ENCODE measurements around the gene LPP. TPM values are rescaled to one million over a fixed set of nuclear protein-coding genes. Genes with fewer than 3 reads are reported as not detected.

Gene LPP
- total RNA-seq, 1 donor from 2014 or later: 222 TPM

GRCh38 chr3:188671971-188672370, 518.0 kb downstream of the LPP start:
- peaks cover 13% of the 10 kb centered on the region for H3K36me3 Mint-ChIP-seq (ENCODE audit: low read depth, unreplicated experiment)
- Histone ChIP-seq H3K27ac (ENCODE audit: low read depth, low read length) (no peak overlapping the region), H3K4me1 (ENCODE audit: insufficient read depth, low read length) (peaks cover 6% of the 10 kb centered on the region), H3K27me3 (ENCODE audit: insufficient read depth, low read length) (no peaks in the 10 kb centered on the region), H3K9me3 (ENCODE audit: insufficient read depth, low read depth, low read length) (no peaks in the 10 kb centered on the region), H4K20me1 (ENCODE audit: insufficient read depth, low read length) (peaks cover 53% of the 10 kb centered on the region), H3K4me3 (ENCODE audit: insufficient read depth, low read depth, low read length) (no peak overlapping the region), H2AFZ (ENCODE audit: low read depth, low read length) (no peak overlapping the region), H3K36me3 (ENCODE audit: insufficient read depth, low read length) (peaks cover 3% of the 10 kb centered on the region), H3K9ac (ENCODE audit: low read length) (no peak overlapping the region), H3K4me2 (ENCODE audit: low read length) (peak overlapping the region; percentile 36), H3K79me2 (ENCODE audit: insufficient read depth, low read length) (peaks cover 58% of the 10 kb centered on the region)
- TF ChIP-seq, protein P1, sequence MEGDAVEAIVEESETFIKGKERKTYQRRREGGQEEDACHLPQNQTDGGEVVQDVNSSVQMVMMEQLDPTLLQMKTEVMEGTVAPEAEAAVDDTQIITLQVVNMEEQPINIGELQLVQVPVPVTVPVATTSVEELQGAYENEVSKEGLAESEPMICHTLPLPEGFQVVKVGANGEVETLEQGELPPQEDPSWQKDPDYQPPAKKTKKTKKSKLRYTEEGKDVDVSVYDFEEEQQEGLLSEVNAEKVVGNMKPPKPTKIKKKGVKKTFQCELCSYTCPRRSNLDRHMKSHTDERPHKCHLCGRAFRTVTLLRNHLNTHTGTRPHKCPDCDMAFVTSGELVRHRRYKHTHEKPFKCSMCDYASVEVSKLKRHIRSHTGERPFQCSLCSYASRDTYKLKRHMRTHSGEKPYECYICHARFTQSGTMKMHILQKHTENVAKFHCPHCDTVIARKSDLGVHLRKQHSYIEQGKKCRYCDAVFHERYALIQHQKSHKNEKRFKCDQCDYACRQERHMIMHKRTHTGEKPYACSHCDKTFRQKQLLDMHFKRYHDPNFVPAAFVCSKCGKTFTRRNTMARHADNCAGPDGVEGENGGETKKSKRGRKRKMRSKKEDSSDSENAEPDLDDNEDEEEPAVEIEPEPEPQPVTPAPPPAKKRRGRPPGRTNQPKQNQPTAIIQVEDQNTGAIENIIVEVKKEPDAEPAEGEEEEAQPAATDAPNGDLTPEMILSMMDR (IDR thresholded peaks at IDR 0.05; ENCODE audit: insufficient read depth, low read depth, low read length): no peak
- peaks cover 23% of the 10 kb centered on the region for H3K4me1 Mint-ChIP-seq (ENCODE audit: low read depth, unreplicated experiment)
- H3K9me3 Mint-ChIP-seq (ENCODE audit: unreplicated experiment): no peaks in the 10 kb centered on the region
- FAIRE-seq (no peak), DNase-seq (ENCODE audit: low read depth) (no peak)
- H3K27me3 Mint-ChIP-seq (ENCODE audit: low read depth, unreplicated experiment): no peaks in the 10 kb centered on the region
- H3K27ac Mint-ChIP-seq (ENCODE audit: unreplicated experiment): no peak overlapping the region
- no peak overlapping the region for H3K4me3 Mint-ChIP-seq (ENCODE audit: unreplicated experiment)

DNA sequence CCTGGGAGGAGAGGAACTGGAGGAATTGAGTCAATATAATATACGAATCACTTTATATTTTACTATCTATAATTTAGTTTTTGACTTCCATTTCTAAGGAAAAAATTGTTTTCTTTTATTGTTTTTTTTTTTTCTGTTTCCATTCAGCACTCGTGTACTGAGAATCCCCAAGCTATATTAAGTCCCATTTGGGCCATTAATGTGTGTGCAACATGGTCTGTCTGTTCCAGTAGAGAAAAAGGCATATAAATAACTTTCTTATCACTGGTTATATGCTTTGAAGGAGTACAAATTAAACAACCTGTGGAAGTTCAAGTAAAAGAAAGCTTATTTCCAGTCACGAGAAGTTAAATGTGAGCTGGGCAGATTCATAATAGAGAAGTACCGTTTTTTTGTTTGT, 518.9 kb downstream of the LPP start:
- H3K4me3 ChIP-seq (ENCODE audit: insufficient read depth, low read depth, low read length): no peak overlapping the region
- H3K36me3 Mint-ChIP-seq (ENCODE audit: low read depth, unreplicated experiment): peaks cover 12% of the 10 kb centered on the region
- peaks cover 6% of the 10 kb centered on the region for H3K4me1 ChIP-seq (ENCODE audit: insufficient read depth, low read length)
- no peak overlapping the region for H3K4me3 Mint-ChIP-seq (ENCODE audit: unreplicated experiment)
- H3K9ac ChIP-seq (ENCODE audit: low read length): no peak overlapping the region
- H3K79me2 ChIP-seq (ENCODE audit: insufficient read depth, low read length): peaks cover 62% of the 10 kb centered on the region
- DNase-seq (ENCODE audit: low read depth): no peak
- H3K9me3 ChIP-seq (ENCODE audit: insufficient read depth, low read depth, low read length): no peaks in the 10 kb centered on the region
- H3K27me3 ChIP-seq (ENCODE audit: insufficient read depth, low read length): no peaks in the 10 kb centered on the region
- no peaks in the 10 kb centered on the region for H3K9me3 Mint-ChIP-seq (ENCODE audit: unreplicated experiment)
- H3K27ac Mint-ChIP-seq (ENCODE audit: unreplicated experiment): no peak overlapping the region
- peaks cover 48% of the 10 kb centered on the region for H4K20me1 ChIP-seq (ENCODE audit: insufficient read depth, low read length)
- H3K36me3 ChIP-seq (ENCODE audit: insufficient read depth, low read length): peaks cover 3% of the 10 kb centered on the region
- no peak overlapping the region for H2AFZ ChIP-seq (ENCODE audit: low read depth, low read length)
- TF ChIP-seq, protein P1 (IDR thresholded peaks at IDR 0.05; ENCODE audit: insufficient read depth, low read depth, low read length): no peak
- no peak for TF ChIP-seq EZH2 (IDR thresholded peaks at IDR 0.05; ENCODE audit: insufficient read depth, low read length)
- no peak overlapping the region for H3K27ac ChIP-seq (ENCODE audit: low read depth, low read length)
- no peaks in the 10 kb centered on the region for H3K27me3 Mint-ChIP-seq (ENCODE audit: low read depth, unreplicated experiment)
- no peak overlapping the region for H3K4me2 ChIP-seq (ENCODE audit: low read length)
- peaks cover 23% of the 10 kb centered on the region for H3K4me1 Mint-ChIP-seq (ENCODE audit: low read depth, unreplicated experiment)
- no peak for FAIRE-seq

- Histone ChIP-seq H3K4me1 (ENCODE audit: insufficient read depth, low read length) (peaks cover 6% of the 10 kb centered on the region), H3K36me3 (ENCODE audit: insufficient read depth, low read length) (peaks cover 3% of the 10 kb centered on the region), H3K4me3 (ENCODE audit: insufficient read depth, low read depth, low read length) (no peak overlapping the region), H3K9ac (ENCODE audit: low read length) (no peak overlapping the region), H3K27ac (ENCODE audit: low read depth, low read length) (peak overlapping the region; percentile 28), H3K4me2 (ENCODE audit: low read length) (no peak overlapping the region), H2AFZ (ENCODE audit: low read depth, low read length) (no peak overlapping the region), H3K79me2 (ENCODE audit: insufficient read depth, low read length) (peaks cover 70% of the 10 kb centered on the region), H4K20me1 (ENCODE audit: insufficient read depth, low read length) (peaks cover 52% of the 10 kb centered on the region), H3K9me3 (ENCODE audit: insufficient read depth, low read depth, low read length) (no peaks in the 10 kb centered on the region), H3K27me3 (ENCODE audit: insufficient read depth, low read length) (no peaks in the 10 kb centered on the region)
- Mint-ChIP-seq H3K4me1 (ENCODE audit: low read depth, unreplicated experiment) (peaks cover 23% of the 10 kb centered on the region), H3K9me3 (ENCODE audit: unreplicated experiment) (no peaks in the 10 kb centered on the region), H3K36me3 (ENCODE audit: low read depth, unreplicated experiment) (peaks cover 12% of the 10 kb centered on the region), H3K4me3 (ENCODE audit: unreplicated experiment) (no peak overlapping the region), H3K27me3 (ENCODE audit: low read depth, unreplicated experiment) (no peaks in the 10 kb centered on the region), H3K27ac (ENCODE audit: unreplicated experiment) (peak overlapping the region; percentile 76)
- FAIRE-seq (peak; percentile 47), DNase-seq (ENCODE audit: low read depth) (peak; percentile 86)
- TF ChIP-seq, protein P1 (IDR thresholded peaks at IDR 0.05; ENCODE audit: insufficient read depth, low read depth, low read length): no peak
- no peak for TF ChIP-seq EZH2 (IDR thresholded peaks at IDR 0.05; ENCODE audit: insufficient read depth, low read length)
These were observed 519.8 kb downstream of the LPP start for GRCh38 chr3:188673646-188674186.
